Measurements from ENCODE around the gene LRRC71. TPM values are rescaled to one million over a fixed set of nuclear protein-coding genes. Genes with fewer than 3 reads are reported as not detected.

Gene LRRC71
- polyA plus RNA-seq, 1 of the 3 experiments (the other 2 are of a cell fraction), result 0.03 TPM

- no peaks in the 10 kb centered on the region for H3K9me2 ChIP-seq
- ChIA-PET POLR2A (no interaction called here), CTCF (interaction anchor here (1.9 to 22.1 kb wide), 3 partner anchors 5 to 189 kb away, joined by 6 to 455 read pairs (median 455); partner anchors contain the start of genes INSRR, NTRK1 and PEAR1)
- TF ChIP-seq GABPA (IDR thresholded peaks at IDR 0.05; ENCODE audit: low read depth) (no peak), RXRA (IDR thresholded peaks at IDR 0.05; ENCODE audit: borderline replicate concordance, low read depth) (no peak), SIN3A (IDR thresholded peaks at IDR 0.05; ENCODE audit: borderline replicate concordance, low read depth, low read length) (no peak), EP300 (IDR thresholded peaks at IDR 0.05; ENCODE audit: borderline replicate concordance in 1 of 2, low read depth in 1 of 2, low read length in 1 of 2) (no peak), FOXJ3 (CRISPR knock-in tag; IDR thresholded peaks at IDR 0.05) (no peak), IRF3 (IDR thresholded peaks at IDR 0.05; ENCODE audit: low read depth, low read length) (no peak), GATA2 (CRISPR knock-in tag; IDR thresholded peaks at IDR 0.05) (no peak), TAF1 (IDR thresholded peaks at IDR 0.05; ENCODE audit: borderline replicate concordance, low read depth, low read length) (no peak), USF1 (IDR thresholded peaks at IDR 0.05; ENCODE audit: borderline replicate concordance, low read depth) (no peak), YY1 (IDR thresholded peaks at IDR 0.05; ENCODE audit: low read depth) (no peak), EZH2phosphoT487 (IDR thresholded peaks at IDR 0.05; ENCODE audit: borderline replicate concordance, low read depth) (no peak), FOSL2 (IDR thresholded peaks at IDR 0.05; ENCODE audit: borderline replicate concordance, low read depth) (no peak)
- TF ChIP-seq, protein P1, sequence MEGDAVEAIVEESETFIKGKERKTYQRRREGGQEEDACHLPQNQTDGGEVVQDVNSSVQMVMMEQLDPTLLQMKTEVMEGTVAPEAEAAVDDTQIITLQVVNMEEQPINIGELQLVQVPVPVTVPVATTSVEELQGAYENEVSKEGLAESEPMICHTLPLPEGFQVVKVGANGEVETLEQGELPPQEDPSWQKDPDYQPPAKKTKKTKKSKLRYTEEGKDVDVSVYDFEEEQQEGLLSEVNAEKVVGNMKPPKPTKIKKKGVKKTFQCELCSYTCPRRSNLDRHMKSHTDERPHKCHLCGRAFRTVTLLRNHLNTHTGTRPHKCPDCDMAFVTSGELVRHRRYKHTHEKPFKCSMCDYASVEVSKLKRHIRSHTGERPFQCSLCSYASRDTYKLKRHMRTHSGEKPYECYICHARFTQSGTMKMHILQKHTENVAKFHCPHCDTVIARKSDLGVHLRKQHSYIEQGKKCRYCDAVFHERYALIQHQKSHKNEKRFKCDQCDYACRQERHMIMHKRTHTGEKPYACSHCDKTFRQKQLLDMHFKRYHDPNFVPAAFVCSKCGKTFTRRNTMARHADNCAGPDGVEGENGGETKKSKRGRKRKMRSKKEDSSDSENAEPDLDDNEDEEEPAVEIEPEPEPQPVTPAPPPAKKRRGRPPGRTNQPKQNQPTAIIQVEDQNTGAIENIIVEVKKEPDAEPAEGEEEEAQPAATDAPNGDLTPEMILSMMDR (IDR thresholded peaks at IDR 0.05), result no peak
- TF ChIP-seq, protein P2, sequence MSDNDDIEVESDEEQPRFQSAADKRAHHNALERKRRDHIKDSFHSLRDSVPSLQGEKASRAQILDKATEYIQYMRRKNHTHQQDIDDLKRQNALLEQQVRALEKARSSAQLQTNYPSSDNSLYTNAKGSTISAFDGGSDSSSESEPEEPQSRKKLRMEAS (IDR thresholded peaks at IDR 0.05; ENCODE audit: low read depth), result no peak
- TF ChIP-seq, protein P3, sequence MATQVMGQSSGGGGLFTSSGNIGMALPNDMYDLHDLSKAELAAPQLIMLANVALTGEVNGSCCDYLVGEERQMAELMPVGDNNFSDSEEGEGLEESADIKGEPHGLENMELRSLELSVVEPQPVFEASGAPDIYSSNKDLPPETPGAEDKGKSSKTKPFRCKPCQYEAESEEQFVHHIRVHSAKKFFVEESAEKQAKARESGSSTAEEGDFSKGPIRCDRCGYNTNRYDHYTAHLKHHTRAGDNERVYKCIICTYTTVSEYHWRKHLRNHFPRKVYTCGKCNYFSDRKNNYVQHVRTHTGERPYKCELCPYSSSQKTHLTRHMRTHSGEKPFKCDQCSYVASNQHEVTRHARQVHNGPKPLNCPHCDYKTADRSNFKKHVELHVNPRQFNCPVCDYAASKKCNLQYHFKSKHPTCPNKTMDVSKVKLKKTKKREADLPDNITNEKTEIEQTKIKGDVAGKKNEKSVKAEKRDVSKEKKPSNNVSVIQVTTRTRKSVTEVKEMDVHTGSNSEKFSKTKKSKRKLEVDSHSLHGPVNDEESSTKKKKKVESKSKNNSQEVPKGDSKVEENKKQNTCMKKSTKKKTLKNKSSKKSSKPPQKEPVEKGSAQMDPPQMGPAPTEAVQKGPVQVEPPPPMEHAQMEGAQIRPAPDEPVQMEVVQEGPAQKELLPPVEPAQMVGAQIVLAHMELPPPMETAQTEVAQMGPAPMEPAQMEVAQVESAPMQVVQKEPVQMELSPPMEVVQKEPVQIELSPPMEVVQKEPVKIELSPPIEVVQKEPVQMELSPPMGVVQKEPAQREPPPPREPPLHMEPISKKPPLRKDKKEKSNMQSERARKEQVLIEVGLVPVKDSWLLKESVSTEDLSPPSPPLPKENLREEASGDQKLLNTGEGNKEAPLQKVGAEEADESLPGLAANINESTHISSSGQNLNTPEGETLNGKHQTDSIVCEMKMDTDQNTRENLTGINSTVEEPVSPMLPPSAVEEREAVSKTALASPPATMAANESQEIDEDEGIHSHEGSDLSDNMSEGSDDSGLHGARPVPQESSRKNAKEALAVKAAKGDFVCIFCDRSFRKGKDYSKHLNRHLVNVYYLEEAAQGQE (IDR thresholded peaks at IDR 0.05; ENCODE audit: low read depth, low read length), result no peak
- H3K79me2 ChIP-seq (ENCODE audit: insufficient read depth), result no peaks in the 10 kb centered on the region
- H3K9ac ChIP-seq, result no peak overlapping the region
- H3K27me3 ChIP-seq (ENCODE audit: insufficient read depth), result no peaks in the 10 kb centered on the region; the same call in 1 of the 2 replicates
- no peak overlapping the region for H3K4me2 ChIP-seq
- no peak for DNase-seq
- H3K4me3 ChIP-seq (ENCODE audit: low read depth in 2 of 2, low read length in 1 of 2), result no peak overlapping the region
- H2AFZ ChIP-seq (ENCODE audit: low read depth), result no peak overlapping the region
- no peaks in the 10 kb centered on the region for H3K36me3 ChIP-seq (replicated peaks in 1 of 2; ENCODE audit: control insufficient read depth in 1 of 2, insufficient read depth in 2 of 2, low read length in 1 of 2)
- H3K9me3 ChIP-seq, result no peaks in the 10 kb centered on the region
- WGBS (ENCODE audit: low lambda C conversion rate), result 75% methylated on average over 5 of the region's 5 CpGs
- peaks cover 0 to 11% of the 10 kb centered on the region in 2 experiments; a peak in 1 of 4 replicates for H3K4me1 ChIP-seq (ENCODE audit: control insufficient read depth in 1 of 2, insufficient read depth in 2 of 2, low read depth in 1 of 2, low read length in 1 of 2)
- H3K27ac ChIP-seq (ENCODE audit: low read depth in 2 of 2, low read length in 1 of 2), result no peak overlapping the region
- no peaks in the 10 kb centered on the region for H4K20me1 ChIP-seq (ENCODE audit: insufficient read depth)
- no peaks in the 10 kb centered on the region for H3F3A ChIP-seq (replicated peaks; ENCODE audit: insufficient read depth)
Measured at GRCh38 chr1:156877433-156878170, 42.8 kb upstream of the LRRC71 start.
